Sigmoid colon (tissue), 4 donors: ENCODE measurements around the gene KCP.

ENCODE experiments used
- EP300 ChIP-seq, 4 donors: sonication (generic); formaldehyde crosslinking; IDR thresholded peaks; one replicate each; pipeline ENCODE4 v1.6.1; 2017; ENCODE audit warnings: antibody characterized with exemption in 4 of 4
- POLR2A ChIP-seq, 2 donors: fragments of 450-650 bp; IDR thresholded peaks; one replicate each; pipeline ENCODE4 v1.6.1; 2016; ENCODE audit warnings: antibody characterized with exemption in 2 of 2, mild to moderate bottlenecking in 2 of 2, moderate library complexity in 2 of 2

- TF ChIP-seq POLR2A (IDR thresholded peaks at IDR 0.05) (no peak), EP300 (IDR thresholded peaks at IDR 0.05) (no peak)
Measured at GRCh38 chr7:128879461-128879938, 31.0 kb downstream of the KCP start.
